T-helper 2 cell treated with Interferon-gamma antibody and Interleukin-4, amounts not matched to agents 5 μg/mL and 100 μg/mL, for 36 hours (primary cell): ENCODE data around the gene SRP72.

Experiments used
- DNase-seq: peaks from one replicate; pipeline ENCODE4 v3.0.0; 2021; ENCODE audit warnings: low spot score
- H3K27ac Mint-ChIP-seq: one replicate; pipeline ENCODE4 v1.8.0; 2021; ENCODE audit warnings: mild to moderate bottlenecking, mixed read lengths
- H3K27me3 Mint-ChIP-seq: one replicate; pipeline ENCODE4 v1.8.0; 2021; ENCODE audit warnings: low read depth, mixed read lengths
- H3K36me3 Mint-ChIP-seq: one replicate; pipeline ENCODE4 v1.8.0; 2021; ENCODE audit warnings: low read depth, mixed read lengths
- H3K4me1 Mint-ChIP-seq: one replicate; pipeline ENCODE4 v1.8.0; 2021; ENCODE audit warnings: low read depth, mixed read lengths
- H3K4me3 Mint-ChIP-seq: one replicate; pipeline ENCODE4 v1.8.0; 2022; ENCODE audit warnings: mild to moderate bottlenecking, moderate library complexity, mixed read lengths
- H3K9me3 Mint-ChIP-seq: one replicate; pipeline ENCODE4 v1.8.0; 2021; ENCODE audit warnings: mixed read lengths

Gene SRP72

DNA sequence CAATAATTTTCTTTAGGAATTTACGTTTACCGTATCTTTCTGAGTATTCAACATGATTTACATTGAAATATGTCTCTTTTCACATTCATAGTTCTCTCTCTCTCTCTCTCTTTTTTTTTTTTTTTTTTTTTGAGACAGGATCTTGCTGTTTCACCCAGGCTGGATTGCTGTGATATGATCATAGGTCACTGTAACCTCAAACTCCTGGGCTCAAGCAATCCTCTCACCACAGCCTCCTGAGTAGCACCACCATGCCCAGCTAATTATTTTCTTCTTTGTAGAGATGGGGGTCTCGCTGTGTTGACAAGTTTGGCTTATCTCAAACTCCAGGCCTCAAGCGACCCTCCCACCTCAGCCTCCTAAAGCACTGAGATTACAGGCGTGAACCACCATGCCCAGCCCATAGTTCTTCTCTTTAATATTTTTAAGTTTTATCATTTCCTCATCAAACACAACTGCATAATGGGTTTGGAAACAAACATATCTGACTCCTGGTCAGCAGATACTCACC lies 9.8 kb downstream of the SRP72 start:
- Mint-ChIP-seq H3K4me1 (peaks cover 6% of the 10 kb centered on the region), H3K27me3 (no peaks in the 10 kb centered on the region), H3K9me3 (no peaks in the 10 kb centered on the region), H3K27ac (no peak overlapping the region), H3K4me3 (no peak overlapping the region), H3K36me3 (peaks cover 58% of the 10 kb centered on the region)
- no peak for DNase-seq

GRCh38 chr4:56480691-56481090 lies 13.3 kb downstream of the SRP72 start:
- peaks cover 49% of the 10 kb centered on the region for H3K36me3 Mint-ChIP-seq
- no peak for DNase-seq
- no peak overlapping the region for H3K27ac Mint-ChIP-seq
- H3K4me1 Mint-ChIP-seq: peaks cover 4% of the 10 kb centered on the region
- H3K27me3 Mint-ChIP-seq: no peaks in the 10 kb centered on the region
- H3K9me3 Mint-ChIP-seq: no peaks in the 10 kb centered on the region
- no peak overlapping the region for H3K4me3 Mint-ChIP-seq

DNA sequence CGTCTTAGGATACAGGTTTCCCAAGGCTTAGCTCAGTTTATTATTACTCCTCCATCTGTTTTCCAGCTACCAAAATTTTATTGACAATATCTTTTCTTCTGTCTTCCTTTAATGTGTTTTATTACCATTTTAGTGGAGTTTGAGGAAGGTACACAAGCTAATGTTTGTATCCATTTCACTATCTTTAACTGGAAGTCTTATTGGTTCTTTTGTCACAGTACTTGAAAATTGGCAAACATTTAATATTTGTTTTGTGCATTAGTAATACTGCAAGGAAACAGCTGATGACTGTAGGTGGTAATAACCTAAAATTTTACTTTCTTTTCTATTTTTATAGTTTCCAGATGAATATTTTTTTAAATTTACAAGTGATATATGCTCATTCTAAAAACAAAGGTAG lies 28.8 kb downstream of the SRP72 start:
- Mint-ChIP-seq H3K27ac (no peak overlapping the region), H3K36me3 (peaks cover 62% of the 10 kb centered on the region)

DNA sequence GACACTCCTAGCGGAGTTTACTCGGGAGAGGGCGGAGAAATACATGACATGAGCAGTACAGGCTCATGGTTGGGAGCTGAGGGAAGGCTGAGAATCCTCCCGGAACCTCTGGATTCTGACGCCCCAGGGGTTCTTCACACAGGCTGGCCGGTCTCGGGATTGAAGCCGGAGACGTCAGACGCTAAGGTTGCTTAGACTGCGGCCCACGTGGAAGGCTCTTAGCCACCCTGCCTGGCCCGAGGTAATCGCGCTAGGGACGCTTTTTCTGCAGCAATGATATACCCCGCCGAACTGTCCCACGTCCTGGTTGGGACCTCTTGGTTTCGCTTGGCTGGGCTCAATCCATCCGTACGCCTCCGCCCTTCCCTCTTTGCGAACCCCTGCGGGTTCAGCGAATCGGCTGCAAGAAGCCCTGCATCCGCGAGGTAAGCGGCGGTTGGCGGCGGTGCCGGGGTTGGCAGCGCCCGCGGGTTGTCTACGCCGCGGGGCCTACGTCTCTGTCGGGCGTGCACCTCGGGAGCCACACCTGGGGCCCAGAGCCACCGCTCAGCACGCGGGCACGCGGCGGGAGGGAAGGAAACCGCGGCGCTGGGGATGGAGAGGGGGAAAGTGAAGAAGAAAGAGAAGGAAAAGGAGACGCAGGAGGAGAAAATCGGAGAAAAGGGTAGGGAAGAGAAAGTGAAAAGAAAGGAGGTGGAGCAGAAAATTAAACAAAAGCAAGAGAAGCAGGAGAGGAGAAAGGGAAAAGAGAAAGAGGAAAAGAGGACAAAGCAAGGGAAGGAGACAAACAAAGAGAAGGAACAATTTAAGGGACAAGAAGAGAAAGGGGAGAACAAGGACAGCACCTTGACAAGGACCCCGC lies 38.1 kb downstream of the SRP72 start, which contains the start of gene ARL9:
Gene ARL9, plus strand, starts transcription at position 523 of the 862 bp plus-strand sequence. Its CDS starts 72 bp downstream, at position 595.
- peaks cover 12% of the 10 kb centered on the region for H3K27me3 Mint-ChIP-seq
- peak; percentile 33 for DNase-seq
- peaks cover 19% of the 10 kb centered on the region for H3K36me3 Mint-ChIP-seq
- no peaks in the 10 kb centered on the region for H3K9me3 Mint-ChIP-seq
- H3K4me3 Mint-ChIP-seq: peak within 1 kb of the TSS; percentile 82
- peaks cover 19% of the 10 kb centered on the region for H3K4me1 Mint-ChIP-seq
- H3K27ac Mint-ChIP-seq: peak within 1 kb of the TSS; percentile 24

More for the DNA sequence above, 28.8 kb downstream of the SRP72 start:
- no peak for DNase-seq
- Mint-ChIP-seq H3K4me1 (no peaks in the 10 kb centered on the region), H3K27me3 (no peaks in the 10 kb centered on the region), H3K4me3 (no peak overlapping the region), H3K9me3 (no peaks in the 10 kb centered on the region)

DNA sequence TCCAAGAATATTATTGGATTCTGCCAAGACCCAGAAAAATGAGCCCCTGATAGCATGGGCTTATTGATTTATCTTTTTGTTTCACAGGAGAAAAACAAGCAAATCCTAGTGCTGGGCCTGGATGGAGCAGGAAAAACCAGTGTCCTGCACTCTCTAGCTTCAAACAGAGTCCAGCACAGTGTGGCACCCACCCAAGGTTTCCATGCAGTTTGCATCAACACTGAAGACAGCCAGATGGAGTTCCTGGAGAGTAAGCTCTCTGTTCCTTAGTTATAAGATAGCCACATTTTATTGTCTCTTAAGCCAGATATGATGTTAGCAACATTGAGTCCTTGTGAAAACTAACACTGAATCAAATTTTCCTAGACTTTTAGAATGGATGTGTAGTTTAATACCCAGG lies 43.7 kb downstream of the SRP72 start:
- Mint-ChIP-seq H3K9me3 (no peaks in the 10 kb centered on the region), H3K27ac (no peak overlapping the region), H3K27me3 (peaks cover 27% of the 10 kb centered on the region), H3K36me3 (peaks cover 2% of the 10 kb centered on the region), H3K4me1 (peaks cover 3% of the 10 kb centered on the region), H3K4me3 (no peak overlapping the region)
- DNase-seq: no peak

- H3K36me3 Mint-ChIP-seq: no peaks in the 10 kb centered on the region
- H3K4me1 Mint-ChIP-seq: no peaks in the 10 kb centered on the region
- no peak overlapping the region for H3K27ac Mint-ChIP-seq
- H3K9me3 Mint-ChIP-seq: no peaks in the 10 kb centered on the region
- DNase-seq: no peak
- peaks cover 26% of the 10 kb centered on the region for H3K27me3 Mint-ChIP-seq
- no peak overlapping the region for H3K4me3 Mint-ChIP-seq
Observed at GRCh38 chr4:56512166-56512565, 44.7 kb downstream of the SRP72 start.

DNA sequence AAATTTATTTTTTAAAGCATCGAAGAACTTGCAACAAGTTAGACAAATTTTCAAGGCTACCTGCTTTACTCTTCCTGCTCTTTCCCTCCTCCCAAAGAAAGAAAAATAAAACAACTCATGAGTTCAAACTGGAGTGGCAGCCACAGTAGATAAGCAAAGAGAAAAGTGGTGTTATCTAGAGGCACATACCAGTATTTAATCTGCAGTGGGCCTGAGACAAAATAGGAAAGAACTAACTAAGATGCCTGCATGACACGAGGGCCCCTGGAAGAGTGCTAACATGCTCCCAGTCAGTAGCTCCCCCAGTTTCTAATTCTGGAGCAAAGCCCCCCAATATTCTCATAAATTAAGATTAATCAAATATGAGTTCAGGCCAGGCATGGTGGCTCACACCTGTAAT lies 46.1 kb downstream of the SRP72 start:
- Mint-ChIP-seq H3K36me3 (no peaks in the 10 kb centered on the region), H3K4me1 (no peaks in the 10 kb centered on the region), H3K27ac (no peak overlapping the region)

GRCh38 chr4:56530269-56531148 lies 63.1 kb downstream of the SRP72 start:
- Mint-ChIP-seq H3K27me3 (peaks cover 37% of the 10 kb centered on the region), H3K36me3 (no peaks in the 10 kb centered on the region), H3K9me3 (no peaks in the 10 kb centered on the region), H3K4me3 (peak overlapping the region; percentile 58), H3K27ac (no peak overlapping the region), H3K4me1 (peaks cover 3% of the 10 kb centered on the region)
- DNase-seq: peak; percentile 67

More for the DNA sequence above, 46.1 kb downstream of the SRP72 start:
- DNase-seq: no peak
- H3K4me3 Mint-ChIP-seq: no peak overlapping the region
- H3K27me3 Mint-ChIP-seq: peaks cover 28% of the 10 kb centered on the region
- no peaks in the 10 kb centered on the region for H3K9me3 Mint-ChIP-seq

DNA sequence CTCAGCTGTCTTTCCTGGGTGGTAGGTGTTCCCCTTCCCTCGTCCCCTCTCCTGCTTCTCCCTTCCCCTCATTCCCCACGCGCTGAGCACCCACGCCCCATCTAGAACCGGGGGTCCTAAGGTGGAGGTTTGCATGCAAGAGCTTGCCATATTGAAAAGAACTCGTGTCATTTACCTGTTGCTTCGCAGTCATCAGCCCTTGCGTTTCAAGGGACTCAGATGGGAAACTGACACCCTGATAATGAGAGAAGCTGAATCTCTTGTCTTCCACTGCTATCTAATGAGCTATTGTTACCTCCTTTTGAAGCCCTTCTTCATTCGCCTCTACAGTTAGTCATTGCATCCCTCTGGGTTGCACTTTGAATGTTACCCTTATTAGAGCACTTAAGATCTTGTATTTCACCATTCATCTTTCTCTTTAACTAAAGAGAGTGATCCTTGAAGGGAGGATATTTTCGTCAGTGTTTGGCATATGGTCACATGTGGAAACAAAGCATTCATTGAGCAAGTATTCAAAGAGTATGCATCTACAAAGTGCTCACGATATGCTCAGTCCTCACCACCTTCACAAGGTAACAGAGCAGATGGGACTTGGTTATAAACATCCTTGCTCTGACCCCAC lies 63.8 kb downstream of the SRP72 start:
- Mint-ChIP-seq H3K9me3 (no peaks in the 10 kb centered on the region), H3K27ac (no peak overlapping the region), H3K4me1 (peaks cover 3% of the 10 kb centered on the region), H3K27me3 (peaks cover 33% of the 10 kb centered on the region), H3K4me3 (no peak overlapping the region), H3K36me3 (no peaks in the 10 kb centered on the region)
- DNase-seq: no peak

GRCh38 chr4:56531823-56532222 lies 64.4 kb downstream of the SRP72 start:
- DNase-seq: no peak
- Mint-ChIP-seq H3K4me3 (no peak overlapping the region), H3K9me3 (no peaks in the 10 kb centered on the region), H3K27me3 (peaks cover 29% of the 10 kb centered on the region), H3K27ac (no peak overlapping the region), H3K4me1 (peaks cover 3% of the 10 kb centered on the region), H3K36me3 (no peaks in the 10 kb centered on the region)

- peaks cover 3% of the 10 kb centered on the region for H3K4me1 Mint-ChIP-seq
- no peaks in the 10 kb centered on the region for H3K9me3 Mint-ChIP-seq
- H3K27me3 Mint-ChIP-seq: peaks cover 28% of the 10 kb centered on the region
- no peaks in the 10 kb centered on the region for H3K36me3 Mint-ChIP-seq
- DNase-seq: no peak
- no peak overlapping the region for H3K27ac Mint-ChIP-seq
- no peak overlapping the region for H3K4me3 Mint-ChIP-seq
Observed at GRCh38 chr4:56532239-56532638, 64.8 kb downstream of the SRP72 start.

DNA sequence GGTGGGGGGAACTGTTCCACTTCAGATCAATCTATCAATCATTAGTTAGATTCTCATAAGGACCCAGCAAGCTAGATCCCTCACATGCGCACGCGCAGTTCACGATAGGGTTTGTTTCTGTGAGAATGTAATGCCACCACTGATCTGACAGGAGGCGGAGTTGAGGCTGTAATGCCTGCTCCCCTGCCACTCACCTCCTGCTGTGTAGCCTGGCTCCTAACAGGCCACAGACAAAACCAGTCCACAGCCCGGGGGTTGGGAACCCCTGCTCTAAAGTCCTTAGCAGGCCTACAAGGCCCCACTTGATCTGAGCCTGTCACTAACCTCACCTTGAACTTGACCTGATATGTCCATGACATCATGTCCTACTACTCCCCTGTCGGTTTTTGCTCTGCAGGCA lies 68.5 kb downstream of the SRP72 start:
- H3K9me3 Mint-ChIP-seq: no peaks in the 10 kb centered on the region
- H3K4me3 Mint-ChIP-seq: no peak overlapping the region
- peaks cover 15% of the 10 kb centered on the region for H3K27me3 Mint-ChIP-seq
- no peak overlapping the region for H3K27ac Mint-ChIP-seq
- H3K36me3 Mint-ChIP-seq: no peaks in the 10 kb centered on the region
- H3K4me1 Mint-ChIP-seq: no peaks in the 10 kb centered on the region
- DNase-seq: no peak

DNA sequence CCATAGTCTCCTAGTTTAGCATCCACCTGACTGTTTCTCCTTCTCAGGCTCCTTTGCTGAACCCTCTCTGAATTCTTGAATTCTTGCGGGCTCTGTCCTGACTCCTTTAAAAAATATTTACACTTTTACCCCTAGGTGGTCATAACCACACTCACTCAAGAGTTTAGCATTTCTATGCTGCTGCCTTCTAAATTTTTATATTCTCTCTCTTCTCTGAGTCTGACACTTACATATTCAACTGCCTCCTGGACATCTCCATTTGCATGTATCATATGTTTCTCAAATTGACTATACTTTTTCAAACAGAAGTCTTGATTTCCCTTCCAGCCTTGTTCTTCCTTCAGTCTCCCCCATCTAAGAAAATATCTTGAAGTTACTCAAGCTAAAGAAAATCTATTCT lies 69.7 kb downstream of the SRP72 start:
- Mint-ChIP-seq H3K9me3 (no peaks in the 10 kb centered on the region), H3K36me3 (no peaks in the 10 kb centered on the region), H3K4me1 (no peaks in the 10 kb centered on the region), H3K27me3 (peaks cover 15% of the 10 kb centered on the region), H3K4me3 (no peak overlapping the region), H3K27ac (no peak overlapping the region)
- DNase-seq: no peak
